ENCODE measurements around the gene P3R3URF.

DNA sequence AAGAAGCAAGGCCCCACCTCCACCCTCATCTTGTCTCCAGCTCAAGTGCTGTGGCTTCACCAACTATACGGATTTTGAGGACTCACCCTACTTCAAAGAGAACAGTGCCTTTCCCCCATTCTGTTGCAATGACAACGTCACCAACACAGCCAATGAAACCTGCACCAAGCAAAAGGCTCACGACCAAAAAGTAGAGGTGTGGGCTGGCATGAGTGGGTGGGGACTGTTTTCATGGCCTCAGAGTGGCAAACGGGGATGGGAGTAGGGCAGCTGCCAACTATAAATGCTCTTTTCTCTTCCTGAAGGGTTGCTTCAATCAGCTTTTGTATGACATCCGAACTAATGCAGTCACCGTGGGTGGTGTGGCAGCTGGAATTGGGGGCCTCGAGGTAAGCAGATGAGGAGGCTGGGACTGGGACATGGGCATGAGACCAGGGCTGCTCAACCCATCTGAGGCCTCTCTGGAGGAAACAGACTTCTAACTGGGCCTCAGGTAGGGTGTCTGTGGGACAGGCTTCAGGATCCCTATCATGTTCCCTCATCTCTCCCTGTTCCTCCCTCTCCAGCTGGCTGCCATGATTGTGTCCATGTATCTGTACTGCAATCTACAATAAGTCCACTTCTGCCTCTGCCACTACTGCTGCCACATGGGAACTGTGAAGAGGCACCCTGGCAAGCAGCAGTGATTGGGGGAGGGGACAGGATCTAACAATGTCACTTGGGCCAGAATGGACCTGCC lies 8.8 kb upstream of the P3R3URF start:
- TF ChIP-seq EZH2 (IDR thresholded peaks at IDR 0.05), result no peak
- TF ChIP-seq, protein P1, sequence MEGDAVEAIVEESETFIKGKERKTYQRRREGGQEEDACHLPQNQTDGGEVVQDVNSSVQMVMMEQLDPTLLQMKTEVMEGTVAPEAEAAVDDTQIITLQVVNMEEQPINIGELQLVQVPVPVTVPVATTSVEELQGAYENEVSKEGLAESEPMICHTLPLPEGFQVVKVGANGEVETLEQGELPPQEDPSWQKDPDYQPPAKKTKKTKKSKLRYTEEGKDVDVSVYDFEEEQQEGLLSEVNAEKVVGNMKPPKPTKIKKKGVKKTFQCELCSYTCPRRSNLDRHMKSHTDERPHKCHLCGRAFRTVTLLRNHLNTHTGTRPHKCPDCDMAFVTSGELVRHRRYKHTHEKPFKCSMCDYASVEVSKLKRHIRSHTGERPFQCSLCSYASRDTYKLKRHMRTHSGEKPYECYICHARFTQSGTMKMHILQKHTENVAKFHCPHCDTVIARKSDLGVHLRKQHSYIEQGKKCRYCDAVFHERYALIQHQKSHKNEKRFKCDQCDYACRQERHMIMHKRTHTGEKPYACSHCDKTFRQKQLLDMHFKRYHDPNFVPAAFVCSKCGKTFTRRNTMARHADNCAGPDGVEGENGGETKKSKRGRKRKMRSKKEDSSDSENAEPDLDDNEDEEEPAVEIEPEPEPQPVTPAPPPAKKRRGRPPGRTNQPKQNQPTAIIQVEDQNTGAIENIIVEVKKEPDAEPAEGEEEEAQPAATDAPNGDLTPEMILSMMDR (IDR thresholded peaks at IDR 0.05), result no peak
- no peak for TF ChIP-seq EZH2phosphoT487 (IDR thresholded peaks at IDR 0.05)

Data from neural progenitor cell (in vitro differentiated cells).